CD4-positive, alpha-beta T cell treated with Interleukin-10 for 1 hour (primary cell): Measurements from ENCODE around the gene PUM1.
"Not testable (repeated sequence)": the region's sequence is repeated elsewhere in the genome, so short reads cannot be mapped to it uniquely, and the experiment has no call there.

ENCODE experiments used
- DNase-seq: peaks from one replicate; pipeline ENCODE4 v3.0.0-alpha.2; 2020

Gene PUM1

GRCh38 chr1:31065310-31066217 lies at the start of gene PUM1:
PUM1 (minus strand) TSS chr1:31065717; CDS start chr1:31059566, 6,151 bp downstream.
- DNase-seq, result peak; percentile 98

GRCh38 chr1:31112266-31112935 lies 46.9 kb upstream of the PUM1 start:
- DNase-seq, result no peak

- DNase-seq, result no peak
These were observed 45.9 kb upstream of the PUM1 start for GRCh38 chr1:31111290-31111951.

- DNase-seq, result no peak
These were observed 45.3 kb upstream of the PUM1 start for GRCh38 chr1:31110846-31111245.

- DNase-seq, result no peak
These were observed 43.3 kb upstream of the PUM1 start for GRCh38 chr1:31108861-31109260.

GRCh38 chr1:31105646-31106045 lies 40.1 kb upstream of the PUM1 start:
- no peak for DNase-seq

GRCh38 chr1:31102501-31102950 lies 37.0 kb upstream of the PUM1 start:
- DNase-seq, result no peak

- DNase-seq, result no peak
These were observed 35.6 kb upstream of the PUM1 start for GRCh38 chr1:31101147-31101502.

GRCh38 chr1:31099293-31100032 lies 33.9 kb upstream of the PUM1 start:
- no peak for DNase-seq

- no peak for DNase-seq
These were observed 30.5 kb upstream of the PUM1 start for GRCh38 chr1:31095985-31096384.

- DNase-seq, result no peak
These were observed 29.9 kb upstream of the PUM1 start for GRCh38 chr1:31095298-31095981.

- not testable (repeated sequence) for DNase-seq
These were observed 22.6 kb upstream of the PUM1 start for GRCh38 chr1:31088081-31088480.

- no peak for DNase-seq
These were observed 19.5 kb upstream of the PUM1 start for GRCh38 chr1:31084782-31085569.

GRCh38 chr1:31082385-31082784 lies 16.9 kb upstream of the PUM1 start:
- no peak for DNase-seq

GRCh38 chr1:31073044-31073443 lies 7.5 kb upstream of the PUM1 start:
- no peak for DNase-seq

GRCh38 chr1:31072304-31072746 lies 6.8 kb upstream of the PUM1 start:
- no peak for DNase-seq

- DNase-seq, result no peak
These were observed 3.9 kb upstream of the PUM1 start for GRCh38 chr1:31069392-31069791.

GRCh38 chr1:31064718-31065309 lies 703 bp downstream of the PUM1 start:
- DNase-seq, result no peak

GRCh38 chr1:31064111-31064717 lies 1.3 kb downstream of the PUM1 start:
- no peak for DNase-seq

- peak; percentile 30 for DNase-seq
These were observed 1.9 kb downstream of the PUM1 start for GRCh38 chr1:31063631-31064030.
